ENCODE results near the gene MFF. TPM values are rescaled to one million over a fixed set of nuclear protein-coding genes. Genes with fewer than 3 reads are reported as not detected.

The MFF gene
- total and polyA plus RNA-seq, 2 donors (not counting 3 experiments of a cell fraction or from before 2014, with no cell fraction given): 36.3 to 65.1 TPM

DNA sequence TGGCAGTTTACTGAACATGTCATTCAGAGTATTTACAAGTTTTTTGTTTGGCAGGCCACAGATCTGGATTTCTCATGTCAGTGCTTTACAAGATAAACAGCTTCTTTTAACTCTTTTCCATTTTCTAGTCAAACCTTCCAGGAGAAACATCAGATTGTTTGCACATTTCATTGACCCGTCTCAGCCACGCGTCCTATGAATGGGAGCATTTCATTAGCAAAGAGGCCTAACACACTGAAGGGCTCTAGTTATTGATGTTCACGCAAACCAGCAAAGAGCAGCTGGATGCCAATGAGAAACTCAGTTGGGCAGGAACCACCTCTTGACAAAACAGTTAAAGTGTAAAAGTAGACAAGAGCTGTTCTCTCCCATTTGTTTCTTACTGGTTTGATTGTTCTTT, 29.2 kb upstream of the MFF start:
- Histone ChIP-seq H3K4me1 (ENCODE audit: control insufficient read depth, extremely low read depth, insufficient read depth, low read length) (no peaks in the 10 kb centered on the region), H3K79me2 (ENCODE audit: control insufficient read depth, insufficient read depth, low read length) (no peaks in the 10 kb centered on the region), H3K4me2 (ENCODE audit: insufficient read depth, low read length) (no peak overlapping the region), H3K9me1 (replicated peaks; ENCODE audit: control insufficient read depth, extremely low read depth, insufficient read depth, low read length) (no peaks in the 10 kb centered on the region), H2AFZ (ENCODE audit: low read depth, low read length) (no peak overlapping the region), H3K9ac (replicated peaks; ENCODE audit: extremely low read depth, insufficient read depth, low read length) (no peak overlapping the region), H3K27ac (ENCODE audit: insufficient read depth, low read depth, low read length) (no peak overlapping the region), H3K4me3 (replicated peaks in 1 of 3; ENCODE audit: insufficient read depth in 1 of 3, low read depth in 1 of 3, low read length in 3 of 3) (no peak overlapping the region), H3K27me3 (ENCODE audit: control insufficient read depth in 2 of 2, insufficient read depth in 2 of 2, low read length in 2 of 2) (no peaks in the 10 kb centered on the region), H4K20me1 (replicated peaks; ENCODE audit: control insufficient read depth, extremely low read depth, insufficient read depth, low read length) (no peaks in the 10 kb centered on the region), H3K36me3 (ENCODE audit: control insufficient read depth in 2 of 2, extremely low read depth in 1 of 2, insufficient read depth in 2 of 2, low read length in 2 of 2) (no peaks in the 10 kb centered on the region), H3K9me3 (replicated peaks; ENCODE audit: control insufficient read depth, insufficient read depth, low read length) (no peaks in the 10 kb centered on the region)
- DNase-seq (ENCODE audit: low read depth, low spot score) (no peak), FAIRE-seq (no peak)
- ChIA-PET CTCF (no interaction called here), POLR2A (no interaction called here)
- BruUV-seq (replicated peaks): no TSS peak
- intact Hi-C loops (cut with micrococcal nuclease): no loop called here
- TF ChIP-seq EZH2 (IDR thresholded peaks at IDR 0.05; ENCODE audit: borderline replicate concordance, low read depth, low read length, severe bottlenecking): no peak
- TF ChIP-seq MYC (IDR thresholded peaks at IDR 0.05; ENCODE audit: low read depth, low read length): no peak
- TF ChIP-seq POLR2AphosphoS5 (IDR thresholded peaks at IDR 0.05; ENCODE audit: insufficient read depth, low read depth, low read length): no peak
- TF ChIP-seq, protein P1, sequence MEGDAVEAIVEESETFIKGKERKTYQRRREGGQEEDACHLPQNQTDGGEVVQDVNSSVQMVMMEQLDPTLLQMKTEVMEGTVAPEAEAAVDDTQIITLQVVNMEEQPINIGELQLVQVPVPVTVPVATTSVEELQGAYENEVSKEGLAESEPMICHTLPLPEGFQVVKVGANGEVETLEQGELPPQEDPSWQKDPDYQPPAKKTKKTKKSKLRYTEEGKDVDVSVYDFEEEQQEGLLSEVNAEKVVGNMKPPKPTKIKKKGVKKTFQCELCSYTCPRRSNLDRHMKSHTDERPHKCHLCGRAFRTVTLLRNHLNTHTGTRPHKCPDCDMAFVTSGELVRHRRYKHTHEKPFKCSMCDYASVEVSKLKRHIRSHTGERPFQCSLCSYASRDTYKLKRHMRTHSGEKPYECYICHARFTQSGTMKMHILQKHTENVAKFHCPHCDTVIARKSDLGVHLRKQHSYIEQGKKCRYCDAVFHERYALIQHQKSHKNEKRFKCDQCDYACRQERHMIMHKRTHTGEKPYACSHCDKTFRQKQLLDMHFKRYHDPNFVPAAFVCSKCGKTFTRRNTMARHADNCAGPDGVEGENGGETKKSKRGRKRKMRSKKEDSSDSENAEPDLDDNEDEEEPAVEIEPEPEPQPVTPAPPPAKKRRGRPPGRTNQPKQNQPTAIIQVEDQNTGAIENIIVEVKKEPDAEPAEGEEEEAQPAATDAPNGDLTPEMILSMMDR (IDR thresholded peaks at IDR 0.05; ENCODE audit: extremely low read depth in 1 of 2, insufficient read depth in 1 of 2, low read depth in 1 of 2, low read length in 2 of 2): no peak
- no peak for TF ChIP-seq FOS (IDR thresholded peaks at IDR 0.05; ENCODE audit: borderline replicate concordance, insufficient read depth, low read length)
- dilution Hi-C loops (cut with MboI; ENCODE audit: extremely low pct_ligation_motif_present, low sequenced_read_pairs): no loop called here

Data from endothelial cell of umbilical vein (primary cell).